ENCODE data around the gene NCBP3. TPM values are rescaled to one million over a fixed set of nuclear protein-coding genes. Genes with fewer than 3 reads are reported as not detected.

Gene NCBP3
- total and polyA plus RNA-seq, 9 of the 15 experiments (the other 6 are each of a cell fraction or from before 2014, with no cell fraction given): 3.1 to 25.5 (median 20.5) TPM

GRCh38 chr17:3846437-3847164 lies 555 bp upstream of the NCBP3 start (continued):
- TF ChIP-seq ARID4B (CRISPR knock-in tag; IDR thresholded peaks at IDR 0.05): 0 out of 2 replicates have a peak, but pooled peaks have one; percentile 5
- TF ChIP-seq NBN (IDR thresholded peaks at IDR 0.05; ENCODE audit: low read depth): no peak
- no peak for TF ChIP-seq U2AF1 (optimal IDR thresholded peaks at IDR 0.05; ENCODE audit: low read depth, low read length)
- TF ChIP-seq ZBTB49 (CRISPR knock-in tag; IDR thresholded peaks at IDR 0.05; ENCODE audit: borderline replicate concordance): no peak
- peak; percentile 87 for TF ChIP-seq HNRNPLL (IDR thresholded peaks at IDR 0.05; ENCODE audit: low read depth, low read length, poor library complexity, severe bottlenecking)
- TF ChIP-seq ZSCAN29 (IDR thresholded peaks at IDR 0.05): no peak
- no peak for TF ChIP-seq MECOM (CRISPR knock-in tag; IDR thresholded peaks at IDR 0.05)
- no peak for TF ChIP-seq KDM4B (IDR thresholded peaks at IDR 0.05; ENCODE audit: borderline replicate concordance in 2 of 2, low read depth in 1 of 2)
- no peak for TF ChIP-seq FOXM1 (IDR thresholded peaks at IDR 0.05; ENCODE audit: low read depth)
- TF ChIP-seq FOXM1 (CRISPR knock-in tag; IDR thresholded peaks at IDR 0.05; ENCODE audit: low read depth): no peak
- no peak for TF ChIP-seq XRCC3 (IDR thresholded peaks at IDR 0.05)
- TF ChIP-seq BRCA1 (IDR thresholded peaks at IDR 0.05): no peak
- no peak for TF ChIP-seq BRCA1 (CRISPR knock-in tag; IDR thresholded peaks at IDR 0.05)
- TF ChIP-seq JUN (IDR thresholded peaks at IDR 0.05; ENCODE audit: borderline replicate concordance, low read depth, low read length): no peak
- no peak for TF ChIP-seq JUN (CRISPR knock-in tag; IDR thresholded peaks at IDR 0.05; ENCODE audit: borderline replicate concordance)
- TF ChIP-seq KLF1 (tag; IDR thresholded peaks at IDR 0.05): no peak
- no peak for TF ChIP-seq GMEB1 (CRISPR knock-in tag; IDR thresholded peaks at IDR 0.05)
